Right lobe of liver (tissue), 6 donors: ENCODE measurements around the gene MACROD2. TPM values are rescaled to one million over a fixed set of nuclear protein-coding genes. Genes with fewer than 3 reads are reported as not detected.

ENCODE experiments used
- ATAC-seq, 4 donors: fragments of 200-7000 bp; cut with Tn5 transposase; one replicate each; pipeline ENCODE4 v1.9.1; 2020; ENCODE audit warnings: mild to moderate bottlenecking in 4 of 4, moderate library complexity in 4 of 4
- DNase-seq, 3 donors: peaks; one replicate each; pipeline ENCODE4 v3.0.0-alpha.2; 2020
- H3K27ac ChIP-seq, 3 donors: fragments of 200-600 bp; one replicate each; pipeline ENCODE4 v1.8.0; 2022
- H3K27me3 ChIP-seq, 2 donors: fragments of 200-600 bp; one replicate each; pipeline ENCODE4 v1.8.0; 2022
- H3K36me3 ChIP-seq, 4 donors: fragments of 200-600 bp; sonication (generic) in 1 of 4; one replicate each; pipeline versions ENCODE4 v1.5.1 to v1.8.0; 2017 to 2022; ENCODE audit warnings: control low read depth in 1 of 4
- H3K4me1 ChIP-seq, 4 donors: fragments of 200-600 bp; sonication (generic) in 1 of 4; one replicate each; pipeline versions ENCODE4 v1.5.1 to v1.8.0; 2017 to 2022; ENCODE audit warnings: control low read depth in 1 of 4
- H3K4me3 ChIP-seq, 3 donors: fragments of 200-600 bp; one replicate each; pipeline ENCODE4 v1.8.0; 2022
- H3K9me3 ChIP-seq, 4 donors: fragments of 200-600 bp; sonication (generic) in 1 of 4; one replicate each; pipeline versions ENCODE4 v1.5.1 to v1.8.0; 2017 to 2022; ENCODE audit warnings: control low read depth in 1 of 4
- POLR2A ChIP-seq: fragments of 450-650 bp; IDR thresholded peaks from one replicate; pipeline ENCODE4 v1.6.1; 2017; ENCODE audit warnings: antibody characterized with exemption, mild to moderate bottlenecking
- WGBS: methylation state at CpG from one replicate; pipeline ENCODE4 v1.1.6; 2018; ENCODE audit warnings: low coverage, low lambda C conversion rate; ENCODE audit not compliant: insufficient coverage; ENCODE audit errors: missing lambda C conversion rate; 5-methylcytosine and 5-hydroxymethylcytosine counted together
- intact Hi-C, 2 donors: fragments of 100-400 bp; cut with DNase I; formaldehyde crosslinking; loops; one replicate each; pipeline versions ENCODE4 v1.11.2 to v1.14.1; 2022
- total RNA-seq, 6 experiments: library from RNA; depleted of rRNA in 2 of 6; stranded (reverse); fragments of >200 nt in 2 of 6; fragmentation: NEBNext Ultra II Directional in 3 of 6; extraction: Animal tissue kit (Norgen Biotek cat#: 25700) in 3 of 6; gene quantifications; one replicate each; pipeline versions ENCODE4 v1.1.0 to v1.2.4, GENCODE V29; 2016 to 2023
- TF ChIP-seq, protein P1 (sequence below), 4 donors: fragments of 200-600 bp in 3 of 4; fragments of 450-650 bp in 1 of 4; IDR thresholded peaks; one replicate each; pipeline versions ENCODE4 v1.5.1 to v1.8.0; 2016 to 2022; ENCODE audit warnings: antibody characterized with exemption in 4 of 4, mild to moderate bottlenecking in 2 of 4
- donor health status: DM: no; HTN: yes; CAD: no.
- donor health status: DM: no; HTN: no; CAD: no.
- donor health status: DM: no; HTN: no; CAD: no.
- donor health status: DM: no; HTN: yes; CAD: no.
- donor health status: DM: no; HTN: yes; CAD: no.

Gene MACROD2
- total RNA-seq, 6 experiments from 2014 or later, result 1.2 to 5.5 (median 3.3) TPM

DNA sequence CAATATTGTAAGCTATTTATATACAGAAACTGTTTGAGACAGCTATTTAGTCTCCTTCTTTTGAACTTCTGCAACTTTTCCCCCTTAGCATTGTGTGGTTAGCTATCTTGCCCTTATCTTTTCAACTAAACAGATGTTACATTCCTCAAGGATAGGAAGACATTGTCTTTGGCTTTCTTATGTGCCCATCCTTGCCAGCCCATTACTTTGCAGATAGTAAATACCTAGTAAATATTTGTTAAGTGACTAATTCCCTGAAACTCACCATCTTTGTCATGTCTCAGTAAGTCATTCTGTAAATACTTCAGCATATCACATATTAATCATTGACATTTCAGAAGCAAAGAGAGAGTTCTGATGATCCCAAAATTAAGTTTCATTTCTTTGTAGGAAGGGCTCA lies 411.2 kb downstream of the MACROD2 start:
- H3K27me3 ChIP-seq, result no peaks in the 10 kb centered on the region
- peaks cover 0 to 13% (median 5%) of the 10 kb centered on the region in 4 donors for H3K4me1 ChIP-seq
- ATAC-seq (peak in 1 of 4 donors; percentile 48), DNase-seq (no peak)
- H3K36me3 ChIP-seq, result no peaks in the 10 kb centered on the region
- TF ChIP-seq POLR2A, result no peak
- TF ChIP-seq, protein P1, sequence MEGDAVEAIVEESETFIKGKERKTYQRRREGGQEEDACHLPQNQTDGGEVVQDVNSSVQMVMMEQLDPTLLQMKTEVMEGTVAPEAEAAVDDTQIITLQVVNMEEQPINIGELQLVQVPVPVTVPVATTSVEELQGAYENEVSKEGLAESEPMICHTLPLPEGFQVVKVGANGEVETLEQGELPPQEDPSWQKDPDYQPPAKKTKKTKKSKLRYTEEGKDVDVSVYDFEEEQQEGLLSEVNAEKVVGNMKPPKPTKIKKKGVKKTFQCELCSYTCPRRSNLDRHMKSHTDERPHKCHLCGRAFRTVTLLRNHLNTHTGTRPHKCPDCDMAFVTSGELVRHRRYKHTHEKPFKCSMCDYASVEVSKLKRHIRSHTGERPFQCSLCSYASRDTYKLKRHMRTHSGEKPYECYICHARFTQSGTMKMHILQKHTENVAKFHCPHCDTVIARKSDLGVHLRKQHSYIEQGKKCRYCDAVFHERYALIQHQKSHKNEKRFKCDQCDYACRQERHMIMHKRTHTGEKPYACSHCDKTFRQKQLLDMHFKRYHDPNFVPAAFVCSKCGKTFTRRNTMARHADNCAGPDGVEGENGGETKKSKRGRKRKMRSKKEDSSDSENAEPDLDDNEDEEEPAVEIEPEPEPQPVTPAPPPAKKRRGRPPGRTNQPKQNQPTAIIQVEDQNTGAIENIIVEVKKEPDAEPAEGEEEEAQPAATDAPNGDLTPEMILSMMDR (IDR thresholded peaks at IDR 0.05), result no peak
- no peaks in the 10 kb centered on the region for H3K9me3 ChIP-seq
- intact Hi-C loops, result no loop called here
- H3K4me3 ChIP-seq, result no peak overlapping the region
- H3K27ac ChIP-seq, result no peak overlapping the region

DNA sequence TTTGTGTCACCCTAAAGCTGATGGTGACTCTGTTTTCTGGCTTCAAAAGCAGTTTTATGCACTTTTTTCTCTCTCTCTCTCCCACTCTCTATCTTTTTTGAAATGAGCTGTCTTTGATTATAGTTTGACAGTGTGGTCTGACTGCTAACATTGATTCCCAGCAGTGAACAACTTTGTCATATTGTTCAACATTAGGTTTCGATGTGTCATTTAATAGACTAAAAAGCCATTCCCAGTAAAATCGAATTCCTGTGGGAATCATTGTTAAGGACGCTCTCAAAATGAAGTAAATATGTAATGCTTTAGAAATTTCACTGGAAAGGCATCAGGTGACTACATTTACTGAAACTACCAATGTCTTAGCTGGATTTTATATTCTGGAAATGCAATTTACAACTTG lies 412.0 kb downstream of the MACROD2 start:
- H3K4me3 ChIP-seq, result no peak overlapping the region
- DNase-seq (no peak), ATAC-seq (no peak)
- no peaks in the 10 kb centered on the region for H3K36me3 ChIP-seq
- TF ChIP-seq POLR2A, result no peak
- TF ChIP-seq, protein P1 (IDR thresholded peaks at IDR 0.05), result no peak
- H3K9me3 ChIP-seq, result no peaks in the 10 kb centered on the region
- intact Hi-C loops, result no loop called here
- H3K27ac ChIP-seq, result no peak overlapping the region
- WGBS, result 83% methylated on average over 3 of the region's 3 CpGs
- H3K4me1 ChIP-seq, result peaks cover 0 to 13% (median 6%) of the 10 kb centered on the region in 4 donors
- no peaks in the 10 kb centered on the region for H3K27me3 ChIP-seq

DNA sequence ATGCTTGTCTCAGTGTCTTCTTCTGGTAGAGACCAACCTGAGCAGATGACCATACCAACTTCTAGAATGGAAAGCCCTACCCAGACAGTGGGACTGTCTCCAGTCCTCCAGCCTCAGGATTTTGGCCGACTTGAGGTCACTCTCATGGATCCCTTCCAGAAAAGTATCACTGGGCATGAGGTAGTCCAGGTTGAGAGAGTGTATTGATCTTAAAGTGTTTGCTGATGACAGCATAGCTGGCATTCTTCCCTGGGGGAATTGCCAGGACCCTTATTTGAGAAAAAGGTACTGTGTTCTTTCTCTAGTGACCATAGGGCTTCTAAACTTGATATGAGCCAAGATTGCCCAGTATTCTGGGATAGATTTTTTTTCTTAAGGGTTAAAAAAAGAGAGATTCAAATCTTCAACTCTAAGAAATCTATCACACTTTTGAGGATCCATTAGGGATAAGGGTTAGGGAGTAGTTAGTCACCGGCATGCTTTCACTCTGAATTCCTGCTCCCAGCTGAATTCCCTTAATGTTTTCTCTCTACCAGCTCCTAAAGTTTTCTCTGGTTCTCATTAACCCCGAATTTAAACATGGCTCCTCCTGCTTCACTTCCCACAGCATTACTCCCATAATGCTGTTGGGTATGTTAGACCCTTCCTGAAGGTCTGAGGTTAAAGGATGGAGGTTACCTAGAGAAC lies 415.7 kb downstream of the MACROD2 start:
- DNase-seq, result peak; percentile 38 to 85 (median 53)

DNA sequence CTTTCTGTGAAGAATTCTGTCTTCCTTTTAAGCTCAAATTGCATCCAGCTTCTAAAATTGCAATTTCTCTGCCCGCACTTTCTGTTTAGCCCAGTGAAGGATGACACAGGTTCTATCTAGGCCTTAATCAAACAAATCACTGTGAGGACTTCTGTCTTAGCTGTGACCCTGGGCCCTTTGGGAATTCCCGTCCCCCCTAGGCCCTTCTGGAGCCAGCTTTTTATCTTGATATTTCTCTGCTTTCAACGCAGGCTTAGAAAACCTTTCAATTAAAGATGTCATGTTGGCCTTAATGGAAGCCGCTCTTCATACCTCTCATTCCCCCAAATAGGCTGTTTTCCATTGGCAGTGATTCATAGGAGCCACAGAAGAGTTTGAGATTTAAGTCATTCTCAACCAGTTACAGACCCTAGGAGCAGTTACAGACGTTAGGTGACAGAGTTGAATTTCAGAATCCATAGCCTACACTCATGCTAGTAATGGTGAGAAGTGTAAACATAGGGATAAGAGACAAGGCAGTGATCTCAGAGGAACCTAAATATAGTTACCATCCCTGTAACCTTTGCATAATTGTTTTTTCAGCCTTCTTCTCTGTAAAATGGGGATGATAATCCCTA lies 416.9 kb downstream of the MACROD2 start:
- WGBS, result 79% methylated on average over 5 of the region's 5 CpGs
- ATAC-seq (no peak), DNase-seq (no peak)
- Histone ChIP-seq H3K36me3 (no peaks in the 10 kb centered on the region), H3K4me3 (no peak overlapping the region), H3K9me3 (no peaks in the 10 kb centered on the region), H3K4me1 (peaks cover 0 to 41% (median 15%) of the 10 kb centered on the region in 4 donors), H3K27ac (no peak overlapping the region), H3K27me3 (no peaks in the 10 kb centered on the region)
- intact Hi-C loops, result no loop called here
- no peak for TF ChIP-seq POLR2A
- TF ChIP-seq, protein P1 (IDR thresholded peaks at IDR 0.05), result no peak

More for the DNA sequence above, 415.7 kb downstream of the MACROD2 start:
- Histone ChIP-seq H3K27me3 (no peaks in the 10 kb centered on the region), H3K4me1 (peaks cover 0 to 40% (median 15%) of the 10 kb centered on the region in 4 donors), H3K36me3 (no peaks in the 10 kb centered on the region), H3K9me3 (no peaks in the 10 kb centered on the region), H3K4me3 (no peak overlapping the region), H3K27ac (peak overlapping the region in 2 of 3 donors; percentile 16 to 21)
- 50% methylated on average over 3 of the region's 3 CpGs for WGBS
- no peak for TF ChIP-seq POLR2A
- peak; percentile 68 to 89 (median 80) for ATAC-seq
- intact Hi-C loops, result no loop called here

DNA sequence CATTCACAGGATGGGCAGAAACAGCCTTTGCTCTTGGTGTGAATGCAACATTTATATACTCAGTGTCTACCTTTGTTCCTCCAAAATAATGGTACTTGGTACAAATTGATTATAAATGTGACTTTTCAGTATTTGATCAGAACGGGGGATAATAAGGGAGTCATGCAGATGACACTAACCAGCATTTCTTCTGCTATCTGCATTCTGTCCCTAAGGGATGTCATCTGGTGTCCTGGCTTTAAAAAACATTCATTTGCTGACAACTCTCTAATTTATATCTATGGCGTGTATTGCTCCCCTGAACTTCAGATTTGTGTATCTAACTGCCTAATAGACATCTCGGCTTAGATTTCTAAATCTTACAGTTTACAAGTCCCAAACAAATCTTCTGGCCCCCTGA lies 418.5 kb downstream of the MACROD2 start:
- H3K36me3 ChIP-seq, result no peaks in the 10 kb centered on the region
- intact Hi-C loops, result no loop called here
- DNase-seq (no peak), ATAC-seq (no peak)
- H3K4me3 ChIP-seq, result no peak overlapping the region
- 58% methylated on average over 3 of the region's 3 CpGs for WGBS
- H3K27ac ChIP-seq, result peak overlapping the region in 1 of 3 donors; percentile 52
- H3K4me1 ChIP-seq, result peaks cover 0 to 41% (median 15%) of the 10 kb centered on the region in 4 donors
- no peaks in the 10 kb centered on the region for H3K9me3 ChIP-seq
- TF ChIP-seq POLR2A, result no peak
- TF ChIP-seq, protein P1 (IDR thresholded peaks at IDR 0.05), result no peak
- H3K27me3 ChIP-seq, result no peaks in the 10 kb centered on the region
